Right ventricle myocardium inferior (tissue), 1 donor: ENCODE data around the gene PIAS4. TPM values are rescaled to one million over a fixed set of nuclear protein-coding genes. Genes with fewer than 3 reads are reported as not detected.

ENCODE experiments used
- ATAC-seq: fragments of 200-7000 bp; cut with Tn5 transposase; one replicate; pipeline ENCODE4 v1.9.1; 2020; ENCODE audit warnings: mild to moderate bottlenecking, moderate library complexity
- DNase-seq: peaks from one replicate; pipeline ENCODE4 v3.0.0; 2021; ENCODE audit errors: missing footprints
- intact Hi-C: fragments of 100-400 bp; cut with DNase I; formaldehyde crosslinking; loops from one replicate; pipeline ENCODE4 v1.11.0; 2022
- total RNA-seq: library from RNA; stranded (reverse); fragmentation: NEBNext Ultra II Directional; extraction: Animal tissue kit (Norgen Biotek cat#: 25700); gene quantifications from one replicate; pipeline ENCODE4 v1.2.1, GENCODE V29; 2021
- donor health status: DM: no; HTN: yes; CAD: no; lungs with severe emphysema.

Gene PIAS4
- total RNA-seq, 1 donor from 2014 or later, result 16.1 TPM

- ATAC-seq (no peak), DNase-seq (no peak)
- intact Hi-C loops, result no loop called here
Measured at GRCh38 chr19:4046946-4047683, 39.6 kb downstream of the PIAS4 start.

- peak; percentile 60 for ATAC-seq
- DNase-seq, result peak; percentile 85
- intact Hi-C loops, result no loop called here
Measured at GRCh38 chr19:4049432-4049831, 41.9 kb downstream of the PIAS4 start.

- DNase-seq (peak; percentile 48), ATAC-seq (no peak)
- intact Hi-C loops, result no loop called here
Measured at GRCh38 chr19:4051175-4052101, 43.9 kb downstream of the PIAS4 start.

GRCh38 chr19:4052114-4052992 is 44.8 kb downstream of the PIAS4 start:
- ATAC-seq (peak; percentile 43), DNase-seq (peak; percentile 75)
- intact Hi-C loops, result no loop called here

- ATAC-seq (no peak), DNase-seq (no peak)
- intact Hi-C loops, result no loop called here
Measured at GRCh38 chr19:4052993-4053422, 45.5 kb downstream of the PIAS4 start.

GRCh38 chr19:4053423-4054324 is 46.1 kb downstream of the PIAS4 start:
- DNase-seq (peak; percentile 51), ATAC-seq (no peak)
- intact Hi-C loops, result no loop called here

DNA sequence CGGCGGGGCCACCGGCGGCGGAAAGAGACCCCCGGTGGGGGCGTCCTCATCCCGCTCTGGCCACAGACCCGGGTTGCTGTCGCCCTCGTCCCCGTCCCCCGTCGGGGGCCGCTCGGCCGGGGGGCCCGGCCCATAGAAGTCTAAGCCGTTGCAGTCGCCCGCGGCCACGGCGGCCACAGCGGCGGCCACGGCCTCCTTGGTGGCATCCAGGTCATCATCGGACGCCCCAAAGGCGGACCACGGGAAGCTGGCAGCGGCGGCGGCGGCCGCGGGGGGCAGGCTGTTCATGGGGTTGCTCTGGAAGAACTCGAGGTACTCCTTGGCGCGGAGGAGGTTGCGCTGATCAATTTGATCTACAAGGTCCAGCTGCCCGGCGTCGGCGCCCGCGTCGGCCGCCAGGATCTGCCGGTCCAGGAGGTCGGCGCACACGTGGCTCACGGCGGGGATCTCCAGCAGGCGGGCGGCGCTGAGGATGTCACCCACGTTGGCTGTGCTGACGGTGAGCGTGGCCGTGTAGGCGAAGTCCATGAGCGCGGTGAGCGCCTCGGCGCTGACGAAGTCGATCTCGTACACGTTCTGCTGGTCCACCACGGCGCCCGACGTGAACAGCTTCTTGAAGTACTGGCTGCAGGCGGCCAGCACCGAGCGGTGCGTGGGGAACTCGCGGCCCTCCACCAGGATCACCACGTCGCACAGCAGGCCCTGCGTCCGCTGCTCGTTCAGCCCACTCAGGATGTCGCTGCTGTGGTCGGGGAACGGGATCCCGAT is 47.1 kb downstream of the PIAS4 start:
- DNase-seq, result peak; percentile 61
- ATAC-seq, result no peak
- intact Hi-C loops, result no loop called here

DNA sequence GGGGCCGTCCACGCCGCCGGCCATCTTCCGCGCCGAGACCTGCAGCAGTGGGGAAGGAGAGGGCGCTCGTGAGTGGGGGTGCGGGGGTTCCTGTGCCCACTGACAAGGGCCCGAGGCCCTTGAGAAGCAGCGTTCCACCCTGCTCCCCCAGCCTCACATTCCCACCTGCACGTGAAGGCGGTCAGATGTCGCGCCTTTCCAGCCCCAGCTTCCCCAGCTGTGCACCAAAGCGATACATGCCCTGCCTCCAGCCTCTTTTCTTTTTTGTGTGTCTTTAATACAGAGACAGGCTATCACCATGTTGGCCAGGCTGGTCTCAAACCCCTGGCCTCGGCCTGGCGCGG is 47.6 kb downstream of the PIAS4 start:
- intact Hi-C loops, result no loop called here
- no peak for ATAC-seq
- DNase-seq, result no peak

GRCh38 chr19:4057931-4058692 is 50.6 kb downstream of the PIAS4 start:
- intact Hi-C loops, result no loop called here
- ATAC-seq (peak; percentile 76), DNase-seq (peak; percentile 91)

GRCh38 chr19:4058693-4059452 is 51.3 kb downstream of the PIAS4 start:
- DNase-seq (no peak), ATAC-seq (peak; percentile 9)
- intact Hi-C loops, result no loop called here

GRCh38 chr19:4059453-4059871 is 51.9 kb downstream of the PIAS4 start:
- intact Hi-C loops, result no loop called here
- ATAC-seq, result no peak
- no peak for DNase-seq

DNA sequence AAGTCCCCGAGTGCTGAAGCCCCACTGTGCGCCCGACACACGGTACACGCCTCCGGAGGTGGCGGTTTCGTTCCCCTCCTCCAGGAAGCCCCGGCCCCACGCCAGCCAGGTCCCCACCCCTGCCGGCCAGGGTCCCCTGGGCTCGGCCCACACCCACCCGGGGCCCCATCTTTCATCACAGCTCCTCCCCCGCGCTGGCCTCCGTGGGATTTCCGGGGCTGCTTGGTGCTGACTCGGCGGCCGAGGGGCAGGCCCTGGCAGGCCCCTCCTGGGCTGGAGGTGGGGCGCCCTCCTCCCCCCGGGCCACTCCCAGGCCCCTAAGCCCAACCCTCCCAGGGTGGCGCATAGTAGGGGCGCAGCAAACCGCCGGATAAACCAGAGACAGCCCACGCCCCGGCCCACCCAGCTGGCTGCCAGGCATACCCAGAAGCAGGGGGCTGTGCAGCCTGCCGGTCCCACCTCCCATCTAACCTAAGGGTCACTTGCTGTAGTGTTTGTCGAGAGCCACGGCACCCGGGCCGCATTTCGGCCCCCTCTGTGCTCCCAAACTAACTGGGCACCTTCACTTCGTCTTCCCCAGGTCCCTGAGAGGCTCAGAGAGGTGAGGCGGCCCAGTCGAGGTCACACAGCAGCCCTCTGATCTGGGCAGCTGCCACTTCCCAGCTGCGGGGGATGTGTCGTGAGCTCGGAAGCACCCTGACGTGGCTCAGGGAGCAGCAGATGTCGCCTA is 52.5 kb downstream of the PIAS4 start:
- peak; percentile 37 for ATAC-seq
- DNase-seq, result peak; percentile 84
- intact Hi-C loops, result loop anchor here (5.0 kb wide), 1 partner anchor 48 kb away; no protein-coding TSS in a partner anchor

DNA sequence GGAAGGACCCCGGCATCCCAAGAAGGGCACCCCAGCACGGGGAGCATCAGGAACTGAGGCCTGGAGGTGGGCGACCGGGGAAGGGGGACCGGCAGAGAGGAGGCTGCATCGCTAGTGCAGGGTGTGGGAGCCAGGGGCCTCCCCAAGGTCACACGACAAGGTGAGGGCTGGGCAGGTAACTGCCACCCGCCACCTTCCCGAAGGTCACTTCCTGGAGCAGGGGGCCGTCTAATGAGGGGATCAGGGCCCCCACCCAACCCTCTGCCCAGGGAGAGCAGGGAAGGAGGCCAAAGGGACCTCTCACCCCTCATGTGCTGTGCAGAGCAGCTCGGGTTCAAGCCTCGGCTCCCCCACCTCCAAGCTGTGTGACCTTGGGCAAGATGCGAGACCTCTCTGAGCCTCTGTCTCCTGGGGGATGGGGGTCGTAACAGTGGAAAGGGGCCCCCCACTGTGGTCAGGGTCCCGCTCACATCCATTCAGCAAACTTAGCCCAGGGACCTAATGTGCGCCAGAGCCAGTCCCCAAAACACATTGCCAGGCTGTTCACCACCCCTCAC is 53.2 kb downstream of the PIAS4 start:
- intact Hi-C loops, result loop anchor here (5.0 kb wide), 1 partner anchor 48 kb away; no protein-coding TSS in a partner anchor
- DNase-seq (peak; percentile 44), ATAC-seq (no peak)

GRCh38 chr19:4061178-4061682 is 53.7 kb downstream of the PIAS4 start:
- intact Hi-C loops, result loop anchor here (5.0 kb wide), 1 partner anchor 49 kb away; no protein-coding TSS in a partner anchor
- DNase-seq, result peak; percentile 90

More at GRCh38 chr19:4061178-4061682, 53.7 kb downstream of the PIAS4 start:
- ATAC-seq, result peak; percentile 21
